Embryonic facial prominence (tissue), 1 donor: ENCODE data around the gene CIPC.

ENCODE experiments used
- DNase-seq: peaks from one replicate; pipeline ENCODE4 v3.0.0-alpha.2; 2016; ENCODE audit errors: extremely low spot score

CIPC gene

GRCh38 chr14:77151918-77152588 lies 54.0 kb downstream of the CIPC start:
- no peak for DNase-seq

GRCh38 chr14:77153802-77154201 lies 55.7 kb downstream of the CIPC start:
- no peak for DNase-seq

DNA sequence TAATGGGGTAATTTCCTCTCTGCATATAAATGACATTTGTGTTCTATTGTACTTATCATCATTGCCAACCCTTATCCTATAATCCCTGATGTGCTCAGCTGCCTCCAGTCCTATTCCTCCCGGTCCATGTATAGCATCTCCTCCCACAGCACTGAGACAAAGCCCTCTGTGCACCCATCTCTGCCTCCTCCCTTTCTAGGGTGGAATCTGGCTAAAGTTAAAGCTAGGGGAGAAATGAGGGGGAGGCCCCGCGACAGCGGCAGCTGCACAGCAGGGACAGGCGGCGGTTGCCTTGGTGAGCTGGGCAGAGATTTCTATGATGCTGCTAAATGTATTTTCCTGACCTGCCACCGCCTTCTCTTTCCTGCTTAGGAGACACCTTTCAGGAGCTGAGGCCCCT lies 56.4 kb downstream of the CIPC start:
- no peak for DNase-seq

- no peak for DNase-seq
These were observed 57.0 kb downstream of the CIPC start for GRCh38 chr14:77155083-77155482.

- no peak for DNase-seq
These were observed 59.7 kb downstream of the CIPC start for GRCh38 chr14:77157740-77158139.

GRCh38 chr14:77158175-77158881 lies 60.3 kb downstream of the CIPC start:
- DNase-seq: no peak

DNA sequence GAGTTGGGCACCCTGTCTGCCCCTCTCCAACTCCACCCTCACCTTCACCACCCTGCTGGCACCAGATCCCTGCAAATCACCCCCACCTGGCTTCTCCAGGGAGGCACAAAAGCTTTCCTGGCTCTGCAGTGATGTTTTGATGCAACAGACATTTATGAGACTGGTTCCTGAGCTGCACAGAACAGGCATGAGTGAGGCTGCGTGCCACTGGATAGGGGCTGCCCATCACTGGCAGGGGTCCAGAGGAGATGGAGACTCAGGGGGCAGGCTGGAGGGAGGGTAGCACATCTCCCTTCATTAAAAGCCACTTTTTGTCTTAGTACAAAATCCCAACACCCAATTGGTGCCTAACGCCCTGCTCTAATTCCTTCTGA lies 60.8 kb downstream of the CIPC start:
- no peak for DNase-seq

DNA sequence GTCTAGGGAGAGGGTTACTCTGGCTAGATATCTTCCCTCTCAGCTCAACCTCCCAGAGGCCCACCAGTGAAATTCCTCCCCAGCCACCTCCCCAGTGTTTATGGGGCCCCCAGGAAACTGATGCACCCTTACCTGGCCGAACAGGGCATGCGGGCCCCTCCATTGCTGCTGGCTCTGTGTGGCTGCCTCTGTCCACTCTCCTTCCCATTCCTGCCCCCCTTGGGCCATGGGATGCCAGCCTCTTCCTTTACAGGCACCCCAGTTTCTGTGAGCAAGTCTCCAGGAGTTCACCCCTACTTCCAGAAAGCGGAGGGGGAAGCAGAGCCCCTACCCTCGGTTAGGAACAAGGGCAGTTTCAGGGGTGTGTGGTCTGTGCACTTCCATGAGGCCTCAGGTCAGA lies 63.0 kb downstream of the CIPC start:
- no peak for DNase-seq
